Activated CD8-positive, alpha-beta T cell treated with anti-CD3 and anti-CD28 coated beads for 36 hours (primary cell): Measurements from ENCODE around the gene KIRREL2. TPM values are rescaled to one million over a fixed set of nuclear protein-coding genes. Genes with fewer than 3 reads are reported as not detected.
A peak's percentile ranks its signal among the peaks of the same experiment; 100 is the strongest.

Source experiments
- ATAC-seq: fragments of 200-7000 bp; cut with Tn5 transposase; one replicate; pipeline ENCODE4 v1.10.0; 2021; ENCODE audit warnings: mild to moderate bottlenecking, moderate library complexity
- CTCF ChIA-PET: fragments of 350-600 bp; sonication (Branson Sonifier 250); formaldehyde crosslinking; loops from one replicate; lab custom pipeline; 2021; ENCODE audit warnings: antibody characterized with exemption; lab: Charles Lee
- POLR2A ChIA-PET: fragments of 350-600 bp; sonication (Branson Sonifier 250); formaldehyde crosslinking; loops from one replicate; lab custom pipeline; 2021; ENCODE audit warnings: antibody characterized with exemption; lab: Charles Lee
- DNase-seq: peaks from one replicate; pipeline ENCODE4 v3.0.0-alpha.2; 2020
- H3K27ac Mint-ChIP-seq: one replicate; pipeline ENCODE4 v1.8.0; 2021; ENCODE audit warnings: mild to moderate bottlenecking, mixed read lengths
- H3K27me3 Mint-ChIP-seq: one replicate; pipeline ENCODE4 v1.8.0; 2021; ENCODE audit warnings: mixed read lengths
- H3K36me3 Mint-ChIP-seq: one replicate; pipeline ENCODE4 v1.8.0; 2021; ENCODE audit warnings: low read depth, mixed read lengths
- H3K4me1 Mint-ChIP-seq: one replicate; pipeline ENCODE4 v1.8.0; 2021; ENCODE audit warnings: low read depth, mixed read lengths
- H3K4me3 Mint-ChIP-seq: one replicate; pipeline ENCODE4 v1.8.0; 2021; ENCODE audit warnings: mild to moderate bottlenecking, moderate library complexity, mixed read lengths
- H3K9me3 Mint-ChIP-seq: one replicate; pipeline ENCODE4 v1.8.0; 2021; ENCODE audit warnings: mixed read lengths
- CTCF ChIP-seq: fragments of 200-600 bp; IDR thresholded peaks from one replicate; pipeline ENCODE4 v1.8.0; 2022; ENCODE audit warnings: antibody characterized with exemption, mild to moderate bottlenecking
- intact Hi-C: fragments of 100-400 bp; cut with micrococcal nuclease; formaldehyde crosslinking; loops from one replicate; pipeline ENCODE4 v1.10.0; 2022
- total RNA-seq, 2 experiments: library from RNA; stranded (reverse); gene quantifications; one replicate each; pipeline ENCODE4 v1.2.3, GENCODE V29; 2021

KIRREL2 gene
- total RNA-seq, 2 experiments from 2014 or later = 1.4 TPM

- TF ChIP-seq CTCF = no peak
- POLR2A ChIA-PET = no interaction called here
- ATAC-seq (no peak), DNase-seq (no peak)
- intact Hi-C loops = no loop called here
- Mint-ChIP-seq H3K4me1 (no peaks in the 10 kb centered on the region), H3K27ac (no peak overlapping the region), H3K9me3 (peaks cover 2% of the 10 kb centered on the region), H3K27me3 (peaks cover 6% of the 10 kb centered on the region), H3K36me3 (no peaks in the 10 kb centered on the region), H3K4me3 (no peak overlapping the region)
- CTCF ChIA-PET = no interaction called here
These were observed 43.4 kb upstream of the KIRREL2 start for GRCh38 chr19:35813043-35813890.

- CTCF ChIA-PET = interaction anchor here (1.2 kb wide), 1 partner anchor 123 kb away, joined by 3 read pairs; no protein-coding TSS in a partner anchor
These were observed 40.4 kb upstream of the KIRREL2 start for GRCh38 chr19:35816262-35816661.

GRCh38 chr19:35816846-35817245 is 39.9 kb upstream of the KIRREL2 start:
- ChIA-PET POLR2A (no interaction called here), CTCF (interaction anchor here (1.2 kb wide), 1 partner anchor 124 kb away, joined by 3 read pairs; no protein-coding TSS in a partner anchor)
- Mint-ChIP-seq H3K9me3 (peaks cover 2% of the 10 kb centered on the region), H3K27ac (no peak overlapping the region), H3K36me3 (no peaks in the 10 kb centered on the region), H3K4me3 (no peak overlapping the region), H3K27me3 (peaks cover 10% of the 10 kb centered on the region), H3K4me1 (peaks cover 4% of the 10 kb centered on the region)
- DNase-seq (no peak), ATAC-seq (no peak)
- intact Hi-C loops = no loop called here
- TF ChIP-seq CTCF = no peak

More at GRCh38 chr19:35816262-35816661, 40.4 kb upstream of the KIRREL2 start:
- intact Hi-C loops = no loop called here
- ATAC-seq = no peak
- Mint-ChIP-seq H3K4me3 (no peak overlapping the region), H3K9me3 (peaks cover 2% of the 10 kb centered on the region), H3K36me3 (no peaks in the 10 kb centered on the region), H3K4me1 (peaks cover 4% of the 10 kb centered on the region), H3K27me3 (peaks cover 10% of the 10 kb centered on the region), H3K27ac (no peak overlapping the region)
- POLR2A ChIA-PET = interaction anchor here (0.6 kb wide), 1 partner anchor 179 kb away, joined by 4 read pairs; no protein-coding TSS in a partner anchor
- no peak for DNase-seq
- TF ChIP-seq CTCF = no peak

GRCh38 chr19:35818445-35818844 is 38.3 kb upstream of the KIRREL2 start:
- Mint-ChIP-seq H3K27ac (peak overlapping the region; percentile 13), H3K4me1 (peaks cover 4% of the 10 kb centered on the region), H3K4me3 (no peak overlapping the region), H3K36me3 (no peaks in the 10 kb centered on the region), H3K27me3 (peaks cover 12% of the 10 kb centered on the region), H3K9me3 (peaks cover 1% of the 10 kb centered on the region)
- TF ChIP-seq CTCF = no peak
- ATAC-seq = no peak
- ChIA-PET POLR2A (interaction anchor here (1.4 kb wide), 1 partner anchor 145 kb away, joined by 3 read pairs; no protein-coding TSS in a partner anchor), CTCF (interaction anchor here (1.2 to 2.8 kb wide), 4 partner anchors 70 to 126 kb away, joined by 4 to 37 read pairs (median 12); partner anchors contain the start of genes LIN37, PSENEN and U2AF1L4)
- no peak for DNase-seq
- intact Hi-C loops = no loop called here

- Mint-ChIP-seq H3K4me1 (peaks cover 4% of the 10 kb centered on the region), H3K27me3 (peaks cover 18% of the 10 kb centered on the region), H3K4me3 (no peak overlapping the region), H3K9me3 (no peaks in the 10 kb centered on the region), H3K27ac (no peak overlapping the region), H3K36me3 (no peaks in the 10 kb centered on the region)
- DNase-seq (no peak), ATAC-seq (no peak)
- CTCF ChIA-PET = no interaction called here
- intact Hi-C loops = loop anchor here (5.0 kb wide), 1 partner anchor 130 kb away; no protein-coding TSS in a partner anchor
- POLR2A ChIA-PET = no interaction called here
- no peak for TF ChIP-seq CTCF
These were observed 34.1 kb upstream of the KIRREL2 start for GRCh38 chr19:35822579-35822978.
